ENCODE measurements around the gene PRKCB. TPM values are rescaled to one million over a fixed set of nuclear protein-coding genes. Genes with fewer than 3 reads are reported as not detected.
"Not testable (repeated sequence)": the region's sequence is repeated elsewhere in the genome, so short reads cannot be mapped to it uniquely, and the experiment has no call there.

PRKCB gene
- total and polyA plus RNA-seq, 8 donors = 13.5 to 74.3 (median 57.0) TPM

GRCh38 chr16:24093049-24093448 is 257.3 kb downstream of the PRKCB start:
- no peak for TF ChIP-seq CTCF (IDR thresholded peaks at IDR 0.05)
- no peak overlapping the region for H3K4me3 ChIP-seq
- no peak overlapping the region for H3K27ac ChIP-seq
- H3K27me3 ChIP-seq = no peaks in the 10 kb centered on the region
- no peaks in the 10 kb centered on the region for H3K4me1 ChIP-seq
- intact Hi-C loops (cut with DNase I) = no loop called here
- H3K36me3 ChIP-seq = peaks cover 0 to 30% of the 10 kb centered on the region in 2 donors
- DNase-seq (no peak), ATAC-seq (no peak)
- peaks cover 0 to 17% of the 10 kb centered on the region in 2 donors for H3K9me3 ChIP-seq

- peaks cover 0 to 17% of the 10 kb centered on the region in 2 donors for H3K9me3 ChIP-seq
- H3K27ac ChIP-seq = no peak overlapping the region
- no peak for DNase-seq
- no peak for ATAC-seq
- intact Hi-C loops (cut with DNase I) = no loop called here
- H3K36me3 ChIP-seq = peaks cover 0 to 30% of the 10 kb centered on the region in 2 donors
- no peak overlapping the region for H3K4me3 ChIP-seq
- no peak for TF ChIP-seq CTCF (IDR thresholded peaks at IDR 0.05)
- H3K4me1 ChIP-seq = no peaks in the 10 kb centered on the region
- no peaks in the 10 kb centered on the region for H3K27me3 ChIP-seq
These were observed 258.9 kb downstream of the PRKCB start for GRCh38 chr16:24094660-24095059.

- no peak overlapping the region for H3K27ac ChIP-seq
- H3K36me3 ChIP-seq = peaks cover 0 to 28% of the 10 kb centered on the region in 2 donors
- no peaks in the 10 kb centered on the region for H3K9me3 ChIP-seq
- no peaks in the 10 kb centered on the region for H3K27me3 ChIP-seq
- TF ChIP-seq CTCF (IDR thresholded peaks at IDR 0.05) = no peak
- no peaks in the 10 kb centered on the region for H3K4me1 ChIP-seq
- no peak for ATAC-seq
- no peak for DNase-seq
- intact Hi-C loops (cut with DNase I) = no loop called here
- no peak overlapping the region for H3K4me3 ChIP-seq
These were observed 263.1 kb downstream of the PRKCB start for GRCh38 chr16:24098896-24099295.

- Histone ChIP-seq H3K27ac (no peak overlapping the region), H3K9me3 (no peaks in the 10 kb centered on the region), H3K4me1 (no peaks in the 10 kb centered on the region), H3K27me3 (no peaks in the 10 kb centered on the region), H3K36me3 (peaks cover 0 to 5% of the 10 kb centered on the region in 2 donors), H3K4me3 (no peak overlapping the region)
- intact Hi-C loops (cut with DNase I) = no loop called here
- TF ChIP-seq CTCF (IDR thresholded peaks at IDR 0.05) = no peak
- no peak for ATAC-seq
- peak in 1 of 4 donors; percentile 10 for DNase-seq
These were observed 265.6 kb downstream of the PRKCB start for GRCh38 chr16:24101431-24101830.

GRCh38 chr16:24102209-24102660 is 266.5 kb downstream of the PRKCB start:
- no peaks in the 10 kb centered on the region for H3K4me1 ChIP-seq
- no peak overlapping the region for H3K27ac ChIP-seq
- H3K4me3 ChIP-seq = no peak overlapping the region
- ATAC-seq (no peak), DNase-seq (peak in 2 of 4 donors; percentile 67 to 80)
- no peaks in the 10 kb centered on the region for H3K27me3 ChIP-seq
- peaks cover 0 to 5% of the 10 kb centered on the region in 2 donors for H3K36me3 ChIP-seq
- no peak for TF ChIP-seq CTCF (IDR thresholded peaks at IDR 0.05)
- intact Hi-C loops (cut with DNase I) = no loop called here
- no peaks in the 10 kb centered on the region for H3K9me3 ChIP-seq

- intact Hi-C loops (cut with DNase I); H3K4me1 ChIP-seq; H3K27me3 ChIP-seq; H3K27ac ChIP-seq; H3K36me3 ChIP-seq; H3K4me3 ChIP-seq; DNase-seq; ATAC-seq; H3K9me3 ChIP-seq: not testable (repeated sequence)
These were observed 269.7 kb downstream of the PRKCB start for GRCh38 chr16:24105471-24105870.

GRCh38 chr16:24108090-24108489 is 272.3 kb downstream of the PRKCB start:
- H3K9me3 ChIP-seq; H3K27me3 ChIP-seq; intact Hi-C loops (cut with DNase I); H3K36me3 ChIP-seq; ATAC-seq; H3K27ac ChIP-seq; DNase-seq; H3K4me3 ChIP-seq; H3K4me1 ChIP-seq: not testable (repeated sequence)
